Prostate gland (tissue), 2 donors: ENCODE data around the gene CRYBB1.

Experiments
- CTCF ChIP-seq, 4 experiments: fragments of 200-600 bp in 2 of 4; fragments of 450-650 bp in 2 of 4; sonication (generic) in 2 of 4; IDR thresholded peaks; 1 replicate in 3 of 4; 2 replicates in 1 of 4; pipeline ENCODE4 v1.5.1; 2016 to 2019; ENCODE audit warnings: antibody characterized with exemption in 4 of 4, mild to moderate bottlenecking in 2 of 4, moderate library complexity in 2 of 4
- POLR2A ChIP-seq: fragments of 450-650 bp; IDR thresholded peaks from one replicate; pipeline ENCODE4 v1.6.1; 2016; ENCODE audit warnings: antibody characterized with exemption, mild to moderate bottlenecking
- POLR2AphosphoS5 ChIP-seq: sonication (generic); formaldehyde crosslinking; IDR thresholded peaks from one replicate; pipeline ENCODE4 v1.6.1; 2017; ENCODE audit warnings: antibody characterized with exemption

- TF ChIP-seq CTCF (IDR thresholded peaks at IDR 0.05): no peak
- TF ChIP-seq POLR2AphosphoS5: no peak
- TF ChIP-seq POLR2A: no peak
These were observed 64.6 kb downstream of the CRYBB1 start for GRCh38 chr22:26553056-26553752.
